ENCODE data around the gene TBC1D13. TPM values are rescaled to one million over a fixed set of nuclear protein-coding genes. Genes with fewer than 3 reads are reported as not detected.

The TBC1D13 gene
- polyA plus RNA-seq, 1 donor from 2014 or later = 30.0 TPM

DNA sequence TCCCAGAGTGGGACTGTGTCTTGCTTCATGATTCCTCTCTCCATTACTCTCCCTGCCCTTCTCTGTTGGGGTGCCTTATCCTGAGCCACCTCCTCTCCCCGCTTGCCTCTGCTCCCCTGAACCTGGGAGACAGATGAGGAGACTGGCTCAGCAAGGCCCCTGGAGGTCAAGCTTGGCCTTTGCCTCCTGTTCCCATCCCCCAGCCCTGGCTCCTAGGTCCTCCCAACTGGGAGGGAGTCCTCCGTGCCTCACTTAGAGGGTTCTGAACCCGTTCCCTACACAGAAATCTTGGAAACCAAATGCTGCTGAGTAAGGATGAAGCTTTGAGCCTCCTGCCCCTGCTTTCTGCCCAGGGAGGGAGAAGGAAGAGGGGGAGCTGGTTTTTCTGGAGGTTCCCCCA is 21.5 kb downstream of the TBC1D13 start:
- H3K4me3 ChIP-seq (ENCODE audit: low read length) = no peak overlapping the region
- H3F3A ChIP-seq (ENCODE audit: insufficient read depth, low read length, poor library complexity, severe bottlenecking) = no peaks in the 10 kb centered on the region
- H4K20me1 ChIP-seq (ENCODE audit: insufficient read depth) = no peaks in the 10 kb centered on the region
- no peak overlapping the region for H3K4me2 ChIP-seq (ENCODE audit: low read length)
- H2AFZ ChIP-seq (ENCODE audit: low read depth, low read length) = no peak overlapping the region
- no peak overlapping the region for H3K27ac ChIP-seq (ENCODE audit: low read length)
- no peak for TF ChIP-seq EP300 (conservative IDR thresholded peaks at IDR 0.05; ENCODE audit: poor library complexity, severe bottlenecking)
- no peak for TF ChIP-seq MXI1 (conservative IDR thresholded peaks at IDR 0.05; ENCODE audit: poor library complexity, severe bottlenecking)
- TF ChIP-seq, protein P1, sequence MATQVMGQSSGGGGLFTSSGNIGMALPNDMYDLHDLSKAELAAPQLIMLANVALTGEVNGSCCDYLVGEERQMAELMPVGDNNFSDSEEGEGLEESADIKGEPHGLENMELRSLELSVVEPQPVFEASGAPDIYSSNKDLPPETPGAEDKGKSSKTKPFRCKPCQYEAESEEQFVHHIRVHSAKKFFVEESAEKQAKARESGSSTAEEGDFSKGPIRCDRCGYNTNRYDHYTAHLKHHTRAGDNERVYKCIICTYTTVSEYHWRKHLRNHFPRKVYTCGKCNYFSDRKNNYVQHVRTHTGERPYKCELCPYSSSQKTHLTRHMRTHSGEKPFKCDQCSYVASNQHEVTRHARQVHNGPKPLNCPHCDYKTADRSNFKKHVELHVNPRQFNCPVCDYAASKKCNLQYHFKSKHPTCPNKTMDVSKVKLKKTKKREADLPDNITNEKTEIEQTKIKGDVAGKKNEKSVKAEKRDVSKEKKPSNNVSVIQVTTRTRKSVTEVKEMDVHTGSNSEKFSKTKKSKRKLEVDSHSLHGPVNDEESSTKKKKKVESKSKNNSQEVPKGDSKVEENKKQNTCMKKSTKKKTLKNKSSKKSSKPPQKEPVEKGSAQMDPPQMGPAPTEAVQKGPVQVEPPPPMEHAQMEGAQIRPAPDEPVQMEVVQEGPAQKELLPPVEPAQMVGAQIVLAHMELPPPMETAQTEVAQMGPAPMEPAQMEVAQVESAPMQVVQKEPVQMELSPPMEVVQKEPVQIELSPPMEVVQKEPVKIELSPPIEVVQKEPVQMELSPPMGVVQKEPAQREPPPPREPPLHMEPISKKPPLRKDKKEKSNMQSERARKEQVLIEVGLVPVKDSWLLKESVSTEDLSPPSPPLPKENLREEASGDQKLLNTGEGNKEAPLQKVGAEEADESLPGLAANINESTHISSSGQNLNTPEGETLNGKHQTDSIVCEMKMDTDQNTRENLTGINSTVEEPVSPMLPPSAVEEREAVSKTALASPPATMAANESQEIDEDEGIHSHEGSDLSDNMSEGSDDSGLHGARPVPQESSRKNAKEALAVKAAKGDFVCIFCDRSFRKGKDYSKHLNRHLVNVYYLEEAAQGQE (IDR thresholded peaks at IDR 0.05; ENCODE audit: borderline replicate concordance) = no peak
- no peak for TF ChIP-seq EZH2 (IDR thresholded peaks at IDR 0.05; ENCODE audit: borderline replicate concordance, insufficient read depth, low read length, poor library complexity, severe bottlenecking)
- no peak for TF ChIP-seq POLR2AphosphoS5 (IDR thresholded peaks at IDR 0.05)
- TF ChIP-seq, protein P2, sequence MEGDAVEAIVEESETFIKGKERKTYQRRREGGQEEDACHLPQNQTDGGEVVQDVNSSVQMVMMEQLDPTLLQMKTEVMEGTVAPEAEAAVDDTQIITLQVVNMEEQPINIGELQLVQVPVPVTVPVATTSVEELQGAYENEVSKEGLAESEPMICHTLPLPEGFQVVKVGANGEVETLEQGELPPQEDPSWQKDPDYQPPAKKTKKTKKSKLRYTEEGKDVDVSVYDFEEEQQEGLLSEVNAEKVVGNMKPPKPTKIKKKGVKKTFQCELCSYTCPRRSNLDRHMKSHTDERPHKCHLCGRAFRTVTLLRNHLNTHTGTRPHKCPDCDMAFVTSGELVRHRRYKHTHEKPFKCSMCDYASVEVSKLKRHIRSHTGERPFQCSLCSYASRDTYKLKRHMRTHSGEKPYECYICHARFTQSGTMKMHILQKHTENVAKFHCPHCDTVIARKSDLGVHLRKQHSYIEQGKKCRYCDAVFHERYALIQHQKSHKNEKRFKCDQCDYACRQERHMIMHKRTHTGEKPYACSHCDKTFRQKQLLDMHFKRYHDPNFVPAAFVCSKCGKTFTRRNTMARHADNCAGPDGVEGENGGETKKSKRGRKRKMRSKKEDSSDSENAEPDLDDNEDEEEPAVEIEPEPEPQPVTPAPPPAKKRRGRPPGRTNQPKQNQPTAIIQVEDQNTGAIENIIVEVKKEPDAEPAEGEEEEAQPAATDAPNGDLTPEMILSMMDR (IDR thresholded peaks at IDR 0.05; ENCODE audit: poor library complexity, severe bottlenecking) = no peak
- TF ChIP-seq RAD21 (conservative IDR thresholded peaks at IDR 0.05) = no peak
- no peak for TF ChIP-seq TAF1 (IDR thresholded peaks at IDR 0.05; ENCODE audit: low read depth)
- TF ChIP-seq SMC3 (conservative IDR thresholded peaks at IDR 0.05; ENCODE audit: poor library complexity) = no peak
- H3K9me2 ChIP-seq (ENCODE audit: insufficient read depth, low read length) = no peaks in the 10 kb centered on the region
- H3K27me3 ChIP-seq (ENCODE audit: insufficient read depth, low read depth, low read length) = no peaks in the 10 kb centered on the region
- H3K9ac ChIP-seq (ENCODE audit: low read length) = no peak overlapping the region
- H3K79me2 ChIP-seq (replicated peaks; ENCODE audit: insufficient read depth, low read length) = no peaks in the 10 kb centered on the region
- H3K36me3 ChIP-seq (ENCODE audit: insufficient read depth, low read length) = no peaks in the 10 kb centered on the region
- no peaks in the 10 kb centered on the region for H3K9me3 ChIP-seq (ENCODE audit: low read length)

DNA sequence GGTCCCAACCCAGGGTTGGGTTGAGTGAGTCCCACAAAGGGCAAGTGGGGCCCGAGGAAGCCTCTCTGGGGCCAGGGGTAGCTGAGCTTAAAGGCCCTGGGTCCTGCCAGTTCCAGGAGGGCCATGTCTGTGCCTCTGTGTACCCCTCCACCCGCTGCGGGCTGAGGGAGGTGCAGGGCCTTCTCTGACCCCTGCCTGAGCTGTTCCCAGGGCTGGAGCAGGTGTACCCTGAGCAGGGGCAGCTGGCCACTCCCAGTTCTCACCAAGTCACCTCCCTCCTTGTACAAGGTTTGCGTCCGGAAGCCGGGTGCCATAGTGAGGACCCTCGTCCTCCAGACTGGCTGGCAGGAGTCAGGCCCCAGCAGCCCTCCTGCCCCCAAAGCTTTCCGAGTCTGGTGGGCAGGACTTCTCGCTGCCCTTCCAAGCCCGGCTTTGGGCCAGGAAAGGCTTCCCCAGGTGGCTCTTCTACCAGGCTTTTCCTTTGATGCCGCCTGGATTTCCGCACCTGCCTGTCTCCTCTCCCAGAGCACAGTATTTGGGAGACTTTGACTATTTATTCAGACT is 22.1 kb downstream of the TBC1D13 start:
- H2AFZ ChIP-seq (ENCODE audit: low read depth, low read length) = no peak overlapping the region
- no peaks in the 10 kb centered on the region for H3K79me2 ChIP-seq (replicated peaks; ENCODE audit: insufficient read depth, low read length)
- no peaks in the 10 kb centered on the region for H3F3A ChIP-seq (ENCODE audit: insufficient read depth, low read length, poor library complexity, severe bottlenecking)
- no peaks in the 10 kb centered on the region for H3K27me3 ChIP-seq (ENCODE audit: insufficient read depth, low read depth, low read length)
- H3K4me3 ChIP-seq (ENCODE audit: low read length) = no peak overlapping the region
- H3K9ac ChIP-seq (ENCODE audit: low read length) = no peak overlapping the region
- no peaks in the 10 kb centered on the region for H3K9me3 ChIP-seq (ENCODE audit: low read length)
- no peak overlapping the region for H3K4me2 ChIP-seq (ENCODE audit: low read length)
- H3K36me3 ChIP-seq (ENCODE audit: insufficient read depth, low read length) = no peaks in the 10 kb centered on the region
- H4K20me1 ChIP-seq (ENCODE audit: insufficient read depth) = no peaks in the 10 kb centered on the region
- H3K27ac ChIP-seq (ENCODE audit: low read length) = no peak overlapping the region
- no peaks in the 10 kb centered on the region for H3K9me2 ChIP-seq (ENCODE audit: insufficient read depth, low read length)
- TF ChIP-seq TAF1 (IDR thresholded peaks at IDR 0.05; ENCODE audit: low read depth) (no peak), RAD21 (conservative IDR thresholded peaks at IDR 0.05) (no peak), POLR2AphosphoS5 (IDR thresholded peaks at IDR 0.05) (no peak), MXI1 (conservative IDR thresholded peaks at IDR 0.05; ENCODE audit: poor library complexity, severe bottlenecking) (no peak), EP300 (conservative IDR thresholded peaks at IDR 0.05; ENCODE audit: poor library complexity, severe bottlenecking) (no peak), SMC3 (conservative IDR thresholded peaks at IDR 0.05; ENCODE audit: poor library complexity) (no peak), EZH2 (IDR thresholded peaks at IDR 0.05; ENCODE audit: borderline replicate concordance, insufficient read depth, low read length, poor library complexity, severe bottlenecking) (no peak)
- TF ChIP-seq, protein P1 (IDR thresholded peaks at IDR 0.05; ENCODE audit: borderline replicate concordance) = no peak
- TF ChIP-seq, protein P2 (IDR thresholded peaks at IDR 0.05; ENCODE audit: poor library complexity, severe bottlenecking) = no peak

Measured in neural cell (in vitro differentiated cells).